Liver (tissue), 9 donors: ENCODE measurements around the gene KCNJ14. TPM values are rescaled to one million over a fixed set of nuclear protein-coding genes. Genes with fewer than 3 reads are reported as not detected.

Experiments used
- DNase-seq: peaks from one replicate; pipeline ENCODE4 v3.0.0-alpha.2; 2017; ENCODE audit warnings: low spot score
- H3K27ac ChIP-seq, 2 donors: one replicate each; pipeline ENCODE4 v1.7.0; 2013; ENCODE audit warnings: inconsistent platforms in 2 of 2, low read length in 2 of 2, control low read depth in 1 of 2, low read depth in 1 of 2, mild to moderate bottlenecking in 1 of 2
- H3K27me3 ChIP-seq, 4 donors: one replicate each; pipeline versions ENCODE4 v1.6.1 to v1.7.0; 2013; ENCODE audit warnings: low read length in 3 of 4, inconsistent platforms in 1 of 4, mild to moderate bottlenecking in 1 of 4, moderate library complexity in 1 of 4; ENCODE audit not compliant: control insufficient read depth in 4 of 4, insufficient read depth in 4 of 4
- H3K36me3 ChIP-seq, 4 donors: one replicate each; pipeline versions ENCODE4 v1.6.1 to v1.7.0; 2013; ENCODE audit warnings: low read length in 3 of 4, mild to moderate bottlenecking in 3 of 4, low read depth in 1 of 4, moderate library complexity in 1 of 4; ENCODE audit not compliant: control insufficient read depth in 4 of 4, insufficient read depth in 3 of 4
- H3K4me1 ChIP-seq, 4 donors: one replicate each; pipeline versions ENCODE4 v1.6.1 to v1.7.0; 2013; ENCODE audit warnings: low read length in 3 of 4, mild to moderate bottlenecking in 3 of 4, moderate library complexity in 1 of 4; ENCODE audit not compliant: control insufficient read depth in 4 of 4, insufficient read depth in 4 of 4
- H3K4me3 ChIP-seq, 3 donors: one replicate each; pipeline versions ENCODE4 v1.6.1 to v1.7.0; 2013; ENCODE audit warnings: low read length in 3 of 3, control low read depth in 1 of 3, low read depth in 1 of 3, mild to moderate bottlenecking in 1 of 3
- H3K9ac ChIP-seq, 2 donors: one replicate each; pipeline ENCODE4 v1.7.0; 2013; ENCODE audit warnings: low read length in 2 of 2, mild to moderate bottlenecking in 2 of 2, moderate library complexity in 2 of 2, control low read depth in 1 of 2, low read depth in 1 of 2
- H3K9me3 ChIP-seq, 4 donors: one replicate each; pipeline versions ENCODE4 v1.6.1 to v1.7.0; 2013; ENCODE audit warnings: low read length in 3 of 4; ENCODE audit not compliant: control insufficient read depth in 4 of 4
- ATF3 ChIP-seq: IDR thresholded peaks from 2 replicates; pipeline ENCODE4 v1.6.1; 2016; ENCODE audit warnings: antibody characterized with exemption
- FOXA1 ChIP-seq: IDR thresholded peaks from 2 replicates; pipeline ENCODE4 v1.6.1; 2016; ENCODE audit warnings: antibody characterized with exemption
- FOXA2 ChIP-seq: IDR thresholded peaks from 2 replicates; pipeline ENCODE4 v1.6.1; 2016; ENCODE audit warnings: antibody characterized with exemption
- GABPA ChIP-seq, 2 donors: IDR thresholded peaks in 1 of 2; conservative IDR thresholded peaks in 1 of 2; 2 replicates each; pipeline ENCODE4 v1.6.1; 2016; ENCODE audit warnings: antibody characterized with exemption in 2 of 2, mild to moderate bottlenecking in 1 of 2, moderate library complexity in 1 of 2
- JUND ChIP-seq, 2 donors: IDR thresholded peaks; 2 replicates each; pipeline ENCODE4 v1.6.1; 2016; ENCODE audit warnings: antibody characterized with exemption in 2 of 2
- NR2F2 ChIP-seq: IDR thresholded peaks from 2 replicates; pipeline ENCODE4 v1.6.1; 2016; ENCODE audit warnings: antibody characterized with exemption
- RXRA ChIP-seq, 2 donors: IDR thresholded peaks; 2 replicates each; pipeline ENCODE4 v1.6.1; 2017 to 2018; ENCODE audit warnings: antibody characterized with exemption in 2 of 2, mild to moderate bottlenecking in 1 of 2
- SP1 ChIP-seq: IDR thresholded peaks from 2 replicates; pipeline ENCODE4 v1.6.1; 2018; ENCODE audit warnings: antibody characterized with exemption, mild to moderate bottlenecking
- TAF1 ChIP-seq: conservative IDR thresholded peaks from 2 replicates; pipeline ENCODE4 v1.6.1; 2016; ENCODE audit warnings: antibody characterized with exemption, mild to moderate bottlenecking
- YY1 ChIP-seq: IDR thresholded peaks from 2 replicates; pipeline ENCODE4 v1.6.1; 2016; ENCODE audit warnings: antibody characterized with exemption, mild to moderate bottlenecking
- ZBTB33 ChIP-seq: IDR thresholded peaks from 2 replicates; pipeline ENCODE4 v1.6.1; 2016; ENCODE audit warnings: antibody characterized with exemption
- WGBS: extraction: QIAGEN DNeasy Blood & Tissue Kit; methylation state at CpG from one replicate; pipeline ENCODE4 v1.1.7; 2013; 5-methylcytosine and 5-hydroxymethylcytosine counted together
- polyA plus RNA-seq, 2 donors: library from polyadenylated mRNA; stranded (reverse) in 1 of 2; unstranded in 1 of 2; fragments of 200-250 nt in 1 of 2; fragments of >200 nt in 1 of 2; fragmentation: Nextera tagmentation in 1 of 2; extraction: Ambion mirVana in 1 of 2; gene quantifications; one replicate each; pipeline versions ENCODE4 v1.2.1 to v1.2.3, GENCODE V29; 2013 to 2015
- total RNA-seq, 2 donors: library from RNA; depleted of rRNA; stranded (reverse); fragments of >200 nt; gene quantifications; one replicate each; pipeline ENCODE4 v1.2.3, GENCODE V29; 2014
- TF ChIP-seq, protein P1 (sequence below): fragments of 150-350 bp; IDR thresholded peaks from 2 replicates; pipeline ENCODE4 v1.5.1; 2017; ENCODE audit warnings: improper control_type of control experiment, low read depth, low read length; ENCODE audit not compliant: missing input control
- donor health status: healthy.
- donor health status: healthy.
- donor health status: healthy.
- donor health status: healthy.
- donor health status: healthy.

The KCNJ14 gene
- total and polyA plus RNA-seq, 4 donors = 0.06 to 0.92 (median 0.17) TPM

DNA sequence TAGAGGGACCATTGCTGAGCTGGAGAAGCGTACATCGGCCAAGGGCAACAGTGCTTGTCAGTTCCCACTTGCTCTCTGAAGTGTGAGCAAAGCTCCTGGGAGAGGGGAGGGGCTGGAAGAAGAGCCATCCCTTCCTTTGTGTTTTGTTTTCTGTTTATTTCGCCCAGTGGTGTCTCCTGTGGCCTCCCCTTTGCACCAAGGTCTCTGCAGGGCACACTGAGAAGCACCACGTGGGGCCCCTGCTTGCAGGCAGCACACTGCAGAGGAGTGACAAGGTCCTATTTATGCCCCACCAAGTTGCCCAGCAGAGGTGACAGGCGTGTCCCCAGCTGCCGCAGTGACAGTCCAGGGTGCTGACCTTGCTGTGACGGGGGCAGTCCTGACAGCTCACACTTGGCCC, 38.0 kb upstream of the KCNJ14 start:
- TF ChIP-seq FOXA1 (no peak), SP1 (no peak), TAF1 (no peak), JUND (IDR thresholded peaks at IDR 0.05) (no peak), FOXA2 (no peak)
- no peaks in the 10 kb centered on the region for H3K27me3 ChIP-seq
- no peak for DNase-seq
- no peak overlapping the region for H3K27ac ChIP-seq
- WGBS = 63% methylated on average over 7 of the region's 7 CpGs
- no peak overlapping the region for H3K9ac ChIP-seq
- no peaks in the 10 kb centered on the region for H3K36me3 ChIP-seq
- H3K4me3 ChIP-seq = no peak overlapping the region
- peaks cover 3 to 7% (median 5%) of the 10 kb centered on the region in 4 donors for H3K4me1 ChIP-seq
- no peaks in the 10 kb centered on the region for H3K9me3 ChIP-seq

GRCh38 chr19:48418317-48419064, 36.9 kb upstream of the KCNJ14 start:
- H3K9ac ChIP-seq = no peak overlapping the region
- H3K36me3 ChIP-seq = no peaks in the 10 kb centered on the region
- TF ChIP-seq NR2F2 (no peak), YY1 (no peak), ATF3 (no peak)
- 90% methylated on average over 6 of the region's 6 CpGs for WGBS
- no peaks in the 10 kb centered on the region for H3K9me3 ChIP-seq
- DNase-seq = no peak
- no peak overlapping the region for H3K27ac ChIP-seq
- H3K27me3 ChIP-seq = no peaks in the 10 kb centered on the region
- H3K4me1 ChIP-seq = peaks cover 3 to 7% (median 5%) of the 10 kb centered on the region in 4 donors
- no peak overlapping the region for H3K4me3 ChIP-seq

- TF ChIP-seq ZBTB33 = no peak
- TF ChIP-seq GABPA (IDR thresholded peaks at IDR 0.05 in 1 of 2, conservative IDR thresholded peaks at IDR 0.05 in 1 of 2) = no peak
- TF ChIP-seq TAF1 = no peak
- no peak for TF ChIP-seq FOXA1
- TF ChIP-seq JUND (IDR thresholded peaks at IDR 0.05) = no peak
- no peak for TF ChIP-seq RXRA (IDR thresholded peaks at IDR 0.05)
- TF ChIP-seq, protein P1, sequence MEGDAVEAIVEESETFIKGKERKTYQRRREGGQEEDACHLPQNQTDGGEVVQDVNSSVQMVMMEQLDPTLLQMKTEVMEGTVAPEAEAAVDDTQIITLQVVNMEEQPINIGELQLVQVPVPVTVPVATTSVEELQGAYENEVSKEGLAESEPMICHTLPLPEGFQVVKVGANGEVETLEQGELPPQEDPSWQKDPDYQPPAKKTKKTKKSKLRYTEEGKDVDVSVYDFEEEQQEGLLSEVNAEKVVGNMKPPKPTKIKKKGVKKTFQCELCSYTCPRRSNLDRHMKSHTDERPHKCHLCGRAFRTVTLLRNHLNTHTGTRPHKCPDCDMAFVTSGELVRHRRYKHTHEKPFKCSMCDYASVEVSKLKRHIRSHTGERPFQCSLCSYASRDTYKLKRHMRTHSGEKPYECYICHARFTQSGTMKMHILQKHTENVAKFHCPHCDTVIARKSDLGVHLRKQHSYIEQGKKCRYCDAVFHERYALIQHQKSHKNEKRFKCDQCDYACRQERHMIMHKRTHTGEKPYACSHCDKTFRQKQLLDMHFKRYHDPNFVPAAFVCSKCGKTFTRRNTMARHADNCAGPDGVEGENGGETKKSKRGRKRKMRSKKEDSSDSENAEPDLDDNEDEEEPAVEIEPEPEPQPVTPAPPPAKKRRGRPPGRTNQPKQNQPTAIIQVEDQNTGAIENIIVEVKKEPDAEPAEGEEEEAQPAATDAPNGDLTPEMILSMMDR = no peak
- Histone ChIP-seq H3K4me1 (peaks cover 3 to 6% (median 4%) of the 10 kb centered on the region in 4 donors), H3K9ac (no peak overlapping the region), H3K36me3 (no peaks in the 10 kb centered on the region), H3K4me3 (no peak overlapping the region), H3K9me3 (no peaks in the 10 kb centered on the region), H3K27ac (no peak overlapping the region), H3K27me3 (no peaks in the 10 kb centered on the region)
- 65% methylated on average over 31 of the region's 31 CpGs for WGBS
- peak; percentile 55 for DNase-seq
Measured at GRCh38 chr19:48419158-48419920, 36.0 kb upstream of the KCNJ14 start.
